AG04449 (cell line): ENCODE results near the gene FOLR1.

Source experiments
- CTCF ChIA-PET: fragments of 350-600 bp; formaldehyde crosslinking; extraction: SDS; loops from one replicate; lab custom pipeline; 2021; ENCODE audit warnings: antibody characterized with exemption; lab: Yijun Ruan, JAX
- POLR2A ChIA-PET: fragments of 400-600, 350-600 bp; formaldehyde crosslinking; extraction: SDS; loops from one replicate; lab custom pipeline; 2020; ENCODE audit warnings: antibody characterized with exemption, inconsistent platforms; lab: Yijun Ruan, JAX
- DNase-seq: peaks from one replicate; pipeline ENCODE4 v3.0.0-alpha.2; 2010; ENCODE audit warnings: low read depth, low spot score
- H3K4me3 ChIP-seq: 2 replicates; pipeline ENCODE4 v1.5.1; 2011; ENCODE audit warnings: low read depth, mild to moderate bottlenecking, control low read depth, low read length
- TF ChIP-seq, protein P1 (sequence below): IDR thresholded peaks from one replicate; pipeline ENCODE4 v1.5.1; 2011; ENCODE audit warnings: mild to moderate bottlenecking, moderate library complexity, low read length, control low read depth, inconsistent platforms; ENCODE audit not compliant: insufficient read depth; ENCODE audit errors: missing control alignments

Gene FOLR1

DNA sequence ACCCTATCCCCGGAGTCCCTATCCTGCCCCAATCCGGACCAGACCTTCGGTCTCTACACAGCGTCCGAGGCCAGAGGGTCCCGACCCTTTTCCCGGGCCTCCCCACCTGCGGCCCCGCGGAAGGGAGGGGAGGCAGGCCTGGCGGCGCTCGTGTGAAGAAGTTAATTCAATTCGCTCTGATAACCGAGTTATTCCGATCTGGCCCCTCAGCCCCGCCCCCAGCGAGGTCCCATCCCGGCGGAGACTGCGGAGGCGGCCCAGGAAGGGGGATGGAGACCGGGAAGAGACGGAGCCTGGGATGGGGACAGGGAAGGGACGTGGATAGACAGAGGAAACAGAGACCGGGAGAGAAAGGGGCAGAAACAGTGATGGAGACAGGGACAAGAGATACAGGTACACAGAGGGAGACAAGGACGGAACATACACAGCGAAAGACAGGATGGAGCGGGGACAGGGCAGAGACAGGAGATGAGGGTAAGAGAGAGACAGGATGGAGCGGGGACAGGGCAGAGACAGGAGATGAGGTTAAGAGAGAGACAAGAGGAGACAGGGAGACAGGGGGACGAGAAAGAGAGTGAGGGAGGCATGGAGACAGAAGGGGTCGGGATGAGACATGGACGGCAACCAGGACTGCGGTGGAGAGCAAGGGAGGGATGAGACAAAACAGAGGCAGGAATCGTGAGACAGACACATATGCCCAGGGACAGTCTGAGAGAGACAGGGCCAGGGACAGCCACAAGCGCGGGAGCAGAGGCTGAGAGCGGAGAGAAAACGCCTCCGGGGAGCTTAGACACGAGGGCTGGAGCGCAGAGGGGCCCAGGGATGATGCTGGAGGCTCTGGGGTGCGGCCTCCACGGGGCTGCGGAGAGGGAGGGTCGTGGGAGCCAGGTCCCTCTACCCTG lies 52.7 kb downstream of the FOLR1 start:
- 0 out of 2 replicates have a peak overlapping the region, but pooled peaks have one; percentile 15 for H3K4me3 ChIP-seq
- DNase-seq = no peak
- POLR2A ChIA-PET = no interaction called here
- TF ChIP-seq, protein P1, sequence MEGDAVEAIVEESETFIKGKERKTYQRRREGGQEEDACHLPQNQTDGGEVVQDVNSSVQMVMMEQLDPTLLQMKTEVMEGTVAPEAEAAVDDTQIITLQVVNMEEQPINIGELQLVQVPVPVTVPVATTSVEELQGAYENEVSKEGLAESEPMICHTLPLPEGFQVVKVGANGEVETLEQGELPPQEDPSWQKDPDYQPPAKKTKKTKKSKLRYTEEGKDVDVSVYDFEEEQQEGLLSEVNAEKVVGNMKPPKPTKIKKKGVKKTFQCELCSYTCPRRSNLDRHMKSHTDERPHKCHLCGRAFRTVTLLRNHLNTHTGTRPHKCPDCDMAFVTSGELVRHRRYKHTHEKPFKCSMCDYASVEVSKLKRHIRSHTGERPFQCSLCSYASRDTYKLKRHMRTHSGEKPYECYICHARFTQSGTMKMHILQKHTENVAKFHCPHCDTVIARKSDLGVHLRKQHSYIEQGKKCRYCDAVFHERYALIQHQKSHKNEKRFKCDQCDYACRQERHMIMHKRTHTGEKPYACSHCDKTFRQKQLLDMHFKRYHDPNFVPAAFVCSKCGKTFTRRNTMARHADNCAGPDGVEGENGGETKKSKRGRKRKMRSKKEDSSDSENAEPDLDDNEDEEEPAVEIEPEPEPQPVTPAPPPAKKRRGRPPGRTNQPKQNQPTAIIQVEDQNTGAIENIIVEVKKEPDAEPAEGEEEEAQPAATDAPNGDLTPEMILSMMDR = no peak
- CTCF ChIA-PET = interaction anchor here (3.1 to 6.8 kb wide), 3 partner anchors 8 to 187 kb away, joined by 12 to 44 read pairs (median 15); no protein-coding TSS in a partner anchor

DNA sequence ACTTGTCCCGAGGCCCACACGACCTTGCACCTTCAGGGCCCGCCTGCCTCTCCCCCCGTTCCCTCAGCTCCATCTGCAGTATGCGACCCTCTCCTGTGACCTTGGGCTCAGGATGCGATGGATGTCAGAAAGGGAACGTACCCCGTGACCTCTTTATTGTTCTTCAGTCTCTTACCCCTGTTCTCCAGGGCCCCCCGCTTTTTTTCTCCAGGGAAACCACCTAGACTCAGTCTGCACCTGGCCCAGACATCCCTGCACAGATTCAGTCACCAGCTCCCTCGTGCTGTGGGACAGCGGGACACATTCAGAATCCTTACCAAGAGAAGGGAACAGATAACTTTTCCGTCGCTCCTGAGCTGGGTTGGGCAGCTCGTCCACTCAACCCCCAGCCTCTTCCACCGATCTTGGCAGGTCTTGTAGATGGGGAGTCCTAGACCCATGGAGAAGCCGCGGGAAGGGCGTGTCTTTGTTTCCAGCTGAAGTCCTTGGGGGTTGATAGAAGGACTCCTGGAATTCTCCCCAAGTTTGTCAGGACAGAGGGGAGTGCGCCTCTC lies 53.4 kb downstream of the FOLR1 start:
- DNase-seq = no peak
- ChIA-PET POLR2A (no interaction called here), CTCF (interaction anchor here (1.2 to 6.8 kb wide), 4 partner anchors 8 to 186 kb away, joined by 3 to 44 read pairs (median 14); no protein-coding TSS in a partner anchor)
- no peak overlapping the region for H3K4me3 ChIP-seq
- TF ChIP-seq, protein P1 = no peak
